Measurements from ENCODE around the gene UBE3C.

UBE3C gene

DNA sequence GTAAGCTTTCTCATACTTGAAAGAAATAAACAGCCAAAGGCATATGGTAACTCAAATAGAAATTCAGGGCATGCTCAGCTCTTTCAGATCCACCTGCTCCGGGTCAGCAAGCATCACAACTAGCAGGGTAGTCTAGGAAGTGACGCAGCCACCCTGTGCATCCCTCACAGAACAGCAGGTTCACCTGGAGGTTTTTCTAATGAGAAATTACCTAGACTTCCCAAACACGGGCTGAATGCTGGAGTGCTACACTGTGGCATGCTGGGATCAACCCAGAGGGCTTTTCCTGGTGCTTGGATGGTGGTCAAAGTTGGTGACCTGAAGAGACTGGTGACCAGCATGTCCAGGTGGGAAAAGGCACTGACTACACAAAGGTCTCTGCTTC, 131.3 kb downstream of the UBE3C start:
- Histone ChIP-seq H2BK12ac (ENCODE audit: low read length) (no peak overlapping the region), H3K23ac (ENCODE audit: low read depth, low read length, poor library complexity) (no peak overlapping the region), H3K27ac (replicated peaks; ENCODE audit: low read length) (no peak overlapping the region), H3K79me1 (ENCODE audit: low read depth, low read length) (no peaks in the 10 kb centered on the region), H3K4me2 (ENCODE audit: insufficient read depth, low read length, poor library complexity, severe bottlenecking) (no peak overlapping the region), H2BK15ac (ENCODE audit: low read length) (no peak overlapping the region), H3K27me3 (ENCODE audit: control insufficient read depth in 3 of 3, insufficient read depth in 3 of 3, low read depth in 1 of 3, low read length in 3 of 3) (peaks cover 0 to 2% (median 0%) of the 10 kb centered on the region in 3 experiments), H3K9ac (ENCODE audit: low read depth, low read length, poor library complexity) (no peak overlapping the region), H2AFZ (ENCODE audit: low read length) (no peak overlapping the region), H3K4me1 (ENCODE audit: control insufficient read depth in 2 of 2, insufficient read depth in 1 of 2, low read depth in 1 of 2, low read length in 2 of 2) (no peaks in the 10 kb centered on the region), H2BK120ac (ENCODE audit: low read depth, low read length) (no peak overlapping the region), H3K9me3 (replicated peaks in 1 of 2; ENCODE audit: control insufficient read depth in 2 of 2, insufficient read depth in 1 of 2, low read depth in 1 of 2, low read length in 2 of 2) (no peaks in the 10 kb centered on the region), H3K36me3 (replicated peaks in 1 of 2; ENCODE audit: control insufficient read depth in 2 of 2, insufficient read depth in 2 of 2, low read length in 2 of 2) (peaks cover 22 to 67% of the 10 kb centered on the region in 2 donors), H4K8ac (ENCODE audit: low read depth, low read length) (no peak overlapping the region), H2BK5ac (ENCODE audit: low read length) (no peak overlapping the region), H3K4ac (ENCODE audit: low read length) (no peak overlapping the region), H3K14ac (ENCODE audit: low read length) (no peak overlapping the region), H3K18ac (ENCODE audit: low read length) (no peak overlapping the region), H2AK5ac (ENCODE audit: low read depth, low read length) (no peak overlapping the region), H4K91ac (ENCODE audit: low read depth, low read length, poor library complexity) (no peak overlapping the region), H3K4me3 (ENCODE audit: low read length in 2 of 2) (no peak overlapping the region)
- no peak for DNase-seq (ENCODE audit: low spot score)
- WGBS, 2 donors (ENCODE audit: extremely low coverage in 2 of 2, insufficient read length in 2 of 2, insufficient replicate concordance in 1 of 2), result no CpG with 5 or more reads among the region's 3 CpGs

DNA sequence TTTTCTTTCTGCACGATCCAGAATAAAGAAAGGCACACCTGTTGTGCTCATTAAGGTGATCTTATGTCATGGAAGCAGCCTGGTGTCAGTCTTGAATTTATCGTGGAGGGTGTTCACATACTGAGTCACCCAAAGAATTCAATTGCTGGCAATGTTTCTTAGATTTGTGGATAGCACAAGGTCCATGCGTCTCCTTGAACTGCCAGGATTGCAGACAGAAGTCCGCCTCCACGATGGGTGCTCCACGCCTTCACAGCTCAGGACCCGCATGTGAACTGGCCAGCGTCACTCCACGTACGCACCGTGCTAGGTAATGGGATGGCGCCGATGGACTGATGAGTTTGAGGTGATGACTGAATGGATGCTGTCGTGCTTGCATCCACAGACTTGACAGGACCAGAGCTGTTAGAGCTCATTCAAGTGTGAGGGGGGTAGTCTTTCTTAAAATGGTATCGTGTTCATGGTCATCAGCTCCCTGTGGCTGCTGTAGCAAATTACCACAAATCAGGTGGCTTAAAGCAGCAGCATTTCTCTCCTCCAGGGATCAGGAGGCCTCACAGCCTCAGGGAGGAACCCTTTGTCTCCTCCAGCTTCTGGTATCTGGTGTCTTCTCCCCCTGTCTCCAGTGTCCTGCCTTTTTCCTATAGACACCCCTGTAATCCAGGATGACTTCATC, 132.7 kb downstream of the UBE3C start:
- no peak overlapping the region for H3K27ac ChIP-seq (replicated peaks; ENCODE audit: low read length)
- no peak overlapping the region for H2BK120ac ChIP-seq (ENCODE audit: low read depth, low read length)
- H3K9me3 ChIP-seq (replicated peaks in 1 of 2; ENCODE audit: control insufficient read depth in 2 of 2, insufficient read depth in 1 of 2, low read depth in 1 of 2, low read length in 2 of 2), result no peaks in the 10 kb centered on the region
- no peak overlapping the region for H3K4me3 ChIP-seq (ENCODE audit: low read length in 2 of 2)
- no peak overlapping the region for H3K23ac ChIP-seq (ENCODE audit: low read depth, low read length, poor library complexity)
- H3K36me3 ChIP-seq (replicated peaks in 1 of 2; ENCODE audit: control insufficient read depth in 2 of 2, insufficient read depth in 2 of 2, low read length in 2 of 2), result peaks cover 16 to 56% of the 10 kb centered on the region in 2 donors
- no peak overlapping the region for H2BK5ac ChIP-seq (ENCODE audit: low read length)
- no peak for DNase-seq (ENCODE audit: low spot score)
- peak overlapping the region; percentile 60 for H4K91ac ChIP-seq (ENCODE audit: low read depth, low read length, poor library complexity)
- H2AFZ ChIP-seq (ENCODE audit: low read length), result no peak overlapping the region
- no CpG with 5 or more reads among the region's 15 CpGs for WGBS, 2 donors (ENCODE audit: extremely low coverage in 2 of 2, insufficient read length in 2 of 2, insufficient replicate concordance in 1 of 2)
- no peak overlapping the region for H3K4me2 ChIP-seq (ENCODE audit: insufficient read depth, low read length, poor library complexity, severe bottlenecking)
- H2AK5ac ChIP-seq (ENCODE audit: low read depth, low read length), result no peak overlapping the region
- peaks cover 1% of the 10 kb centered on the region for H3K79me1 ChIP-seq (ENCODE audit: low read depth, low read length)
- no peak overlapping the region for H3K14ac ChIP-seq (ENCODE audit: low read length)
- H3K4ac ChIP-seq (ENCODE audit: low read length), result no peak overlapping the region
- no peak overlapping the region for H4K8ac ChIP-seq (ENCODE audit: low read depth, low read length)
- peak overlapping the region; percentile 11 for H3K18ac ChIP-seq (ENCODE audit: low read length)
- peak overlapping the region; percentile 71 for H3K9ac ChIP-seq (ENCODE audit: low read depth, low read length, poor library complexity)
- no peak overlapping the region for H2BK12ac ChIP-seq (ENCODE audit: low read length)
- no peaks in the 10 kb centered on the region for H3K4me1 ChIP-seq (ENCODE audit: control insufficient read depth in 2 of 2, insufficient read depth in 1 of 2, low read depth in 1 of 2, low read length in 2 of 2)
- no peak overlapping the region for H2BK15ac ChIP-seq (ENCODE audit: low read length)
- H3K27me3 ChIP-seq (ENCODE audit: control insufficient read depth in 3 of 3, insufficient read depth in 3 of 3, low read depth in 1 of 3, low read length in 3 of 3), result peaks cover 0 to 2% (median 0%) of the 10 kb centered on the region in 3 experiments

DNA sequence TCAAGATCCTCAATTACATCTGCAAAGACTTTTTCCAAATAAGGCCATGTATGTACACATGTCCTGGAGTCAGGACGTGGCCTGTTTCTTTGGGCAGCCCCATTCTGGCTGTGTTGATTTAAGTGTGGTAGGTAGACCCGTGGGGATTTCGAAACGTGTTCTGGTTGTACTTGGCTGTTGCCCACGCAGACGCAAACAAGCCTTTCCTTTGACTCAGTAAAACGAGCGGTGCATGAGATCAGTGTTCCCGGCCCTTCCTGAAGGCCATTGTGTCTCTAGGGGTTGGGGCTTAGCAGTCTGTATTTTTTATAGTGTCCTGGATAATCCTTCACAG, 133.2 kb downstream of the UBE3C start:
- no peak overlapping the region for H2AFZ ChIP-seq (ENCODE audit: low read length)
- WGBS, 2 donors (ENCODE audit: extremely low coverage in 2 of 2, insufficient read length in 2 of 2, insufficient replicate concordance in 1 of 2), result no CpG with 5 or more reads among the region's 9 CpGs
- no peaks in the 10 kb centered on the region for H3K9me3 ChIP-seq (replicated peaks in 1 of 2; ENCODE audit: control insufficient read depth in 2 of 2, insufficient read depth in 1 of 2, low read depth in 1 of 2, low read length in 2 of 2)
- H3K27me3 ChIP-seq (ENCODE audit: control insufficient read depth in 3 of 3, insufficient read depth in 3 of 3, low read depth in 1 of 3, low read length in 3 of 3), result peaks cover 0 to 2% (median 0%) of the 10 kb centered on the region in 3 experiments
- H3K14ac ChIP-seq (ENCODE audit: low read length), result no peak overlapping the region
- no peak overlapping the region for H3K4me2 ChIP-seq (ENCODE audit: insufficient read depth, low read length, poor library complexity, severe bottlenecking)
- no peak overlapping the region for H3K9ac ChIP-seq (ENCODE audit: low read depth, low read length, poor library complexity)
- no peak overlapping the region for H2BK15ac ChIP-seq (ENCODE audit: low read length)
- no peaks in the 10 kb centered on the region for H3K4me1 ChIP-seq (ENCODE audit: control insufficient read depth in 2 of 2, insufficient read depth in 1 of 2, low read depth in 1 of 2, low read length in 2 of 2)
- no peak overlapping the region for H3K23ac ChIP-seq (ENCODE audit: low read depth, low read length, poor library complexity)
- no peak overlapping the region for H4K91ac ChIP-seq (ENCODE audit: low read depth, low read length, poor library complexity)
- DNase-seq (ENCODE audit: low spot score), result no peak
- H4K8ac ChIP-seq (ENCODE audit: low read depth, low read length), result no peak overlapping the region
- no peak overlapping the region for H3K4ac ChIP-seq (ENCODE audit: low read length)
- H2BK120ac ChIP-seq (ENCODE audit: low read depth, low read length), result no peak overlapping the region
- no peak overlapping the region for H3K27ac ChIP-seq (replicated peaks; ENCODE audit: low read length)
- H3K79me1 ChIP-seq (ENCODE audit: low read depth, low read length), result peaks cover 1% of the 10 kb centered on the region
- no peak overlapping the region for H3K18ac ChIP-seq (ENCODE audit: low read length)
- no peak overlapping the region for H2BK5ac ChIP-seq (ENCODE audit: low read length)
- H3K36me3 ChIP-seq (replicated peaks in 1 of 2; ENCODE audit: control insufficient read depth in 2 of 2, insufficient read depth in 2 of 2, low read length in 2 of 2), result peaks cover 16 to 51% of the 10 kb centered on the region in 2 donors
- H2AK5ac ChIP-seq (ENCODE audit: low read depth, low read length), result no peak overlapping the region
- no peak overlapping the region for H3K4me3 ChIP-seq (ENCODE audit: low read length in 2 of 2)
- no peak overlapping the region for H2BK12ac ChIP-seq (ENCODE audit: low read length)

DNA sequence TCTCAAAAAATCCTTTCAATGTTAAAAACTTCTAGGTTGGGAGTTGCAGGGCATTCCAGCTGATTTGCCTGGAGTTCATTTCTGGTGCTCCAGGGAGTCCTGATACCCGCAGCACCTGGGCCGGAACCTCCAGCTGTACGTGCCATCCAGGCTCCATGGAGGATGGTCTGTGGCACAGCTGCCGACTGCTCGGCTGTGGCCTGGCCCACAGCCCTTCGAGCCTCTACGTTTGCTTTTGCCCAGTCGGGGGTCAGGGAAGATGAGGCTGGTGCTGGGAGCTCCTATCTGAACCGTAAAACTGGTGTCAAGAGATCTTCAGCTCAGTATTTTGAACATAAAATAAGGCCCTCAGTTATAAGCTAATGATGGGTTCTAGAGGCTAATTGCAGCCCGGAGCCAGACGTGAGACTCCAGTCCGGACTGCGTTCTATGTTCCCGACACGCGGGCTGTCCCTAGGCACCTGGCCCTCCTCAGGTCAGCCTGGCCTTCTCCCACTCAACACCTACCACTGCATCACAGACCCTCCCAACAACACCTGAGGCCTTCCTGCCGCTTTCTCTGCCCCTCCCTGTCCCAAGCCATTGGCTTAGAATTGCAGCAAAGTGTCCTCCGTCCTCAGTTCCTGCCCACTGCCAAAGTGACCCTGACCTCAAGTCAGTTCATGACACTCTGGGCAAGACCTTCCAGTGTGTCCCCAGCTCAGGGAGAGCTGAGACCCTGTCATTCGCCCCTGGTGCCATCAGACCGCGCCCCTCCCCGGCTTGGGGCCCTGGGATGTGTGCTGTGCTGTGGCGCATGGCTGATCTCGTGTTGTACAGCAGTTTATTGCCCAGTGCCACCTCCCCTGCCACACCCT, 133.9 kb downstream of the UBE3C start:
- Histone ChIP-seq H2BK5ac (ENCODE audit: low read length) (no peak overlapping the region), H3K79me1 (ENCODE audit: low read depth, low read length) (peaks cover 1% of the 10 kb centered on the region), H3K14ac (ENCODE audit: low read length) (no peak overlapping the region), H2BK15ac (ENCODE audit: low read length) (no peak overlapping the region), H3K9ac (ENCODE audit: low read depth, low read length, poor library complexity) (no peak overlapping the region), H4K8ac (ENCODE audit: low read depth, low read length) (no peak overlapping the region), H3K4ac (ENCODE audit: low read length) (no peak overlapping the region), H3K27ac (replicated peaks; ENCODE audit: low read length) (no peak overlapping the region), H3K36me3 (replicated peaks in 1 of 2; ENCODE audit: control insufficient read depth in 2 of 2, insufficient read depth in 2 of 2, low read length in 2 of 2) (peaks cover 12 to 45% of the 10 kb centered on the region in 2 donors), H3K4me3 (ENCODE audit: low read length in 2 of 2) (no peak overlapping the region), H3K9me3 (replicated peaks in 1 of 2; ENCODE audit: control insufficient read depth in 2 of 2, insufficient read depth in 1 of 2, low read depth in 1 of 2, low read length in 2 of 2) (no peaks in the 10 kb centered on the region), H3K4me1 (ENCODE audit: control insufficient read depth in 2 of 2, insufficient read depth in 1 of 2, low read depth in 1 of 2, low read length in 2 of 2) (no peaks in the 10 kb centered on the region), H2BK12ac (ENCODE audit: low read length) (no peak overlapping the region), H2BK120ac (ENCODE audit: low read depth, low read length) (no peak overlapping the region), H3K4me2 (ENCODE audit: insufficient read depth, low read length, poor library complexity, severe bottlenecking) (no peak overlapping the region), H2AFZ (ENCODE audit: low read length) (no peak overlapping the region), H3K18ac (ENCODE audit: low read length) (peak overlapping the region; percentile 15), H3K23ac (ENCODE audit: low read depth, low read length, poor library complexity) (peak overlapping the region; percentile 37), H3K27me3 (ENCODE audit: control insufficient read depth in 3 of 3, insufficient read depth in 3 of 3, low read depth in 1 of 3, low read length in 3 of 3) (peaks cover 0 to 2% (median 0%) of the 10 kb centered on the region in 3 experiments), H4K91ac (ENCODE audit: low read depth, low read length, poor library complexity) (no peak overlapping the region), H2AK5ac (ENCODE audit: low read depth, low read length) (no peak overlapping the region)
- no peak for DNase-seq (ENCODE audit: low spot score)
- no CpG with 5 or more reads among the region's 24 CpGs for WGBS, 2 donors (ENCODE audit: extremely low coverage in 2 of 2, insufficient read length in 2 of 2, insufficient replicate concordance in 1 of 2)
